K562 (cell line): ENCODE measurements around the gene CSNK1A1. TPM values are rescaled to one million over a fixed set of nuclear protein-coding genes. Genes with fewer than 3 reads are reported as not detected.
"Not testable (repeated sequence)": the region's sequence is repeated elsewhere in the genome, so short reads cannot be mapped to it uniquely, and the experiment has no call there.

ENCODE experiments used
- ATAC-seq: fragments of 200-7000 bp; cut with Tn5 transposase; 3 replicates; pipeline ENCODE4 v1.9.1; 2020; ENCODE audit warnings: moderate library complexity
- BruUV-seq: library from RNA; stranded (reverse); fragments of 400-500 nt; replicated peaks from 2 replicates; lab custom pipeline; 2021; lab: Mats Ljungman, UMichigan
- CTCF ChIA-PET: fragments of 300-600 bp; formaldehyde crosslinking; extraction: SDS; loops from one replicate; lab custom pipeline; 2021; ENCODE audit warnings: low intra/inter-chr PET ratio; lab: Yijun Ruan, JAX
- POLR2A ChIA-PET: fragments of 300-600, 350-650 bp; sonication (Branson Sonifier 250); formaldehyde crosslinking; extraction: SDS; loops from one replicate; lab custom pipeline; 2021; ENCODE audit warnings: antibody characterized with exemption, inconsistent platforms; lab: Yijun Ruan, JAX
- DNase-seq, 4 experiments: peaks; one replicate each; pipeline versions ENCODE4 v3.0.0 to v3.0.0-alpha.2; 2011 to 2018; ENCODE audit warnings: low spot score in 3 of 4, mixed read lengths in 3 of 4; ENCODE audit errors: extremely low read depth in 1 of 4
- FAIRE-seq: peaks from 2 replicates; lab custom pipeline; 2011; peaks lifted over from hg19 to GRCh38; lab: Jason Lieb, UNC
- H2AFZ ChIP-seq: 2 replicates; pipeline ENCODE4 v1.6.0; 2011; ENCODE audit warnings: low read depth, low read length, control low read depth, inconsistent platforms
- H3K27ac ChIP-seq: fragments of 200-600 bp; 3 replicates; pipeline ENCODE4 v1.8.0; 2011; ENCODE audit warnings: low read depth, mild to moderate bottlenecking, control low read depth, inconsistent platforms, low read length, moderate library complexity, mixed read lengths; ENCODE audit errors: extremely low read depth
- H3K27me3 ChIP-seq, 2 experiments: fragments of 300-600 bp in 1 of 2; 2 replicates in 1 of 2; 3 replicates in 1 of 2; pipeline versions ENCODE4 v1.6.0 to v1.8.0; 2011; ENCODE audit warnings: inconsistent platforms in 2 of 2, low read length in 2 of 2, mild to moderate bottlenecking in 1 of 2, mixed read lengths in 1 of 2, moderate library complexity in 1 of 2; ENCODE audit not compliant: control insufficient read depth in 2 of 2, insufficient read depth in 2 of 2
- H3K36me3 ChIP-seq: fragments of 300-600 bp; 3 replicates; pipeline ENCODE4 v1.8.0; 2011; ENCODE audit warnings: mild to moderate bottlenecking, low read length, inconsistent platforms; ENCODE audit not compliant: control insufficient read depth, insufficient read depth
- H3K4me1 ChIP-seq, 2 experiments: fragments of 200-600 bp in 1 of 2; replicated peaks in 1 of 2; 2 replicates in 1 of 2; 3 replicates in 1 of 2; pipeline versions ENCODE4 v1.5.1 to v1.8.0; 2011; ENCODE audit warnings: inconsistent platforms in 2 of 2, low read length in 2 of 2, mild to moderate bottlenecking in 1 of 2, mixed read lengths in 1 of 2, moderate library complexity in 1 of 2; ENCODE audit not compliant: control insufficient read depth in 2 of 2, insufficient read depth in 2 of 2
- H3K4me2 ChIP-seq: 2 replicates; pipeline ENCODE4 v1.6.1; 2011; ENCODE audit warnings: low read length, control low read depth, inconsistent platforms, mixed read lengths; ENCODE audit not compliant: insufficient read depth
- H3K4me3 ChIP-seq: fragments of 200-600 bp; sonication (generic), shearing (Covaris generic); 2 replicates; pipeline ENCODE4 v1.5.1; 2016; ENCODE audit warnings: control low read depth, inconsistent platforms
- H3K79me2 ChIP-seq: fragments of 200-600 bp; 3 replicates; pipeline ENCODE4 v1.8.0; 2011; ENCODE audit warnings: low read length, inconsistent platforms; ENCODE audit not compliant: control insufficient read depth, insufficient read depth
- H3K9ac ChIP-seq, 2 experiments: 2 replicates each; pipeline versions ENCODE4 v1.6.0 to v1.6.1; 2011; ENCODE audit warnings: low read depth in 2 of 2, low read length in 2 of 2, control low read depth in 1 of 2, inconsistent platforms in 1 of 2, mild to moderate bottlenecking in 1 of 2, mixed read lengths in 1 of 2; ENCODE audit not compliant: insufficient read depth in 1 of 2
- H3K9me1 ChIP-seq: one replicate; pipeline ENCODE4 v1.6.0; 2011; ENCODE audit warnings: inconsistent platforms, mild to moderate bottlenecking, low read length, moderate library complexity; ENCODE audit not compliant: control insufficient read depth, insufficient read depth
- H3K9me3 ChIP-seq: replicated peaks from 2 replicates; pipeline ENCODE4 v1.5.1; 2011; ENCODE audit warnings: low read depth, low read length, inconsistent platforms; ENCODE audit not compliant: control insufficient read depth, insufficient read depth
- H4K20me1 ChIP-seq: replicated peaks from 2 replicates; pipeline ENCODE4 v1.6.1; 2011; ENCODE audit warnings: low read length, inconsistent platforms, mixed read lengths; ENCODE audit not compliant: control insufficient read depth, insufficient read depth
- ATF7 ChIP-seq: fragments of 450-650 bp; IDR thresholded peaks from 2 replicates; pipeline ENCODE4 v1.7.1; 2014; ENCODE audit warnings: mild to moderate bottlenecking, moderate library complexity
- MCM5 ChIP-seq: fragments of 450-650 bp; IDR thresholded peaks from 2 replicates; pipeline ENCODE4 v1.6.1; 2016; ENCODE audit warnings: low read depth
- MITF ChIP-seq: IDR thresholded peaks from 2 replicates; pipeline ENCODE4 v1.6.1; 2014; ENCODE audit warnings: antibody characterized with exemption
- NFRKB ChIP-seq: fragments of 450-650 bp; IDR thresholded peaks from 2 replicates; pipeline ENCODE4 v1.6.1; 2016; ENCODE audit warnings: low read depth
- RBM25 ChIP-seq: fragments of 200-400 bp; formaldehyde crosslinking; IDR thresholded peaks from 2 replicates; pipeline ENCODE4 v1.6.1; 2018; ENCODE audit warnings: low read length, low read depth, moderate library complexity; ENCODE audit not compliant: severe bottlenecking
- SMAD1 ChIP-seq: fragments of 150-350 bp; IDR thresholded peaks from 2 replicates; pipeline ENCODE4 v1.6.1; 2014; ENCODE audit warnings: low read length, low read depth; ENCODE audit not compliant: partially characterized antibody
- SPI1 ChIP-seq: IDR thresholded peaks from 2 replicates; pipeline ENCODE4 v1.6.1; 2011; ENCODE audit warnings: low read depth, low read length, control low read depth, borderline replicate concordance
- TSHZ1 ChIP-seq: fragments of 250-450 bp; sonication (Bioruptor Pico); IDR thresholded peaks from 2 replicates; pipeline ENCODE4 v1.4.0; 2020; ENCODE audit warnings: mild to moderate bottlenecking, moderate library complexity
- ZNF449 ChIP-seq: fragments of 250-450 bp; sonication (Bioruptor Pico); IDR thresholded peaks from 2 replicates; pipeline ENCODE4 v1.8.0; 2022; ENCODE audit warnings: moderate library complexity, mild to moderate bottlenecking, inconsistent platforms
- ZNF561 ChIP-seq: fragments of 450-650 bp; formaldehyde crosslinking; conservative IDR thresholded peaks from 2 replicates; pipeline ENCODE4 v1.4.0; 2020; ENCODE audit warnings: mild to moderate bottlenecking, moderate library complexity
- ZNF717 ChIP-seq: fragments of 250-450 bp; sonication (Bioruptor Pico); IDR thresholded peaks from 2 replicates; pipeline ENCODE4 v1.5.0; 2021
- WGBS: fragments of 100-300 bp; shearing (Covaris generic); methylation state at CpG from one replicate; pipeline ENCODE4 v1.1.6; 2016; ENCODE audit warnings: low coverage, mixed read lengths; ENCODE audit not compliant: insufficient coverage; ENCODE audit errors: missing lambda C conversion rate; 5-methylcytosine and 5-hydroxymethylcytosine counted together
- in situ Hi-C: fragments of 300-500 bp; cut with MboI; formaldehyde crosslinking; loops from 4 replicates; pipeline ENCODE4 v1.15.0; 2018; ENCODE audit warnings: inconsistent platforms, mixed read lengths
- intact Hi-C: fragments of 100-400 bp; cut with micrococcal nuclease; formaldehyde crosslinking; loops from 2 replicates; pipeline ENCODE4 v1.14.2; 2022
- polyA plus RNA-seq, 8 experiments: library from polyadenylated mRNA; depleted of rRNA in 4 of 8; stranded (reverse) in 5 of 8; unstranded in 3 of 8; fragments of >200 nt; fragmentation: Nextera tagmentation in 2 of 8; fragmentation: Illumina TruSeq in 1 of 8; extraction: Ambion mirVana in 2 of 8; extraction: Trizol in 1 of 8; gene quantifications; 2 replicates each; pipeline versions ENCODE4 v1.2.1 to v1.2.3, GENCODE V29; 2011 to 2014; ENCODE audit warnings: inconsistent platforms in 1 of 8, missing spikeins in 1 of 8
- total RNA-seq, 7 experiments: library from RNA; depleted of rRNA in 6 of 7; stranded (reverse); fragments of >200 nt in 6 of 7; fragmentation: Illumina TruSeq in 2 of 7; extraction: Trizol in 2 of 7; gene quantifications; 2 replicates each; pipeline versions ENCODE4 v1.2.1 to v1.2.3, GENCODE V29; 2011 to 2021; ENCODE audit warnings: low replicate concordance in 1 of 7

Gene CSNK1A1
- total and polyA plus RNA-seq, 9 of the 15 experiments (the other 6 are each of a cell fraction or from before 2014, with no cell fraction given) = 49.1 to 196 (median 154) TPM

- not testable (repeated sequence) for BruUV-seq, FAIRE-seq
These were observed 89.3 kb downstream of the CSNK1A1 start for GRCh38 chr5:149461907-149462306.

GRCh38 chr5:149459891-149460290 lies 91.3 kb downstream of the CSNK1A1 start:
- Histone ChIP-seq H4K20me1 (no peaks in the 10 kb centered on the region), H3K9me1 (peaks cover 4% of the 10 kb centered on the region), H3K79me2 (no peaks in the 10 kb centered on the region), H3K4me1 (peaks cover 30 to 32% of the 10 kb centered on the region in 2 experiments), H3K9me3 (no peaks in the 10 kb centered on the region), H3K27me3 (no peaks in the 10 kb centered on the region), H3K4me3 (no peak overlapping the region), H3K9ac (no peak overlapping the region), H2AFZ (no peak overlapping the region), H3K27ac (no peak overlapping the region), H3K4me2 (no peak overlapping the region), H3K36me3 (no peaks in the 10 kb centered on the region)
- no TSS peak for BruUV-seq
- FAIRE-seq = no peak
- WGBS = 83% methylated on average over 4 of the region's 5 CpGs
- DNase-seq = no peak
- intact Hi-C loops (loop anchor here (10.0 kb wide), 1 partner anchor 345 kb away; no protein-coding TSS in a partner anchor), in situ Hi-C loops (no loop called here)
- ChIA-PET CTCF (no interaction called here), POLR2A (no interaction called here)
- ATAC-seq = no peak
- TF ChIP-seq SMAD1 = no peak
- TF ChIP-seq ATF7 = no peak
- TF ChIP-seq TSHZ1 (CRISPR knock-in tag) = no peak
- no peak for TF ChIP-seq MITF
- TF ChIP-seq MCM5 = no peak
- no peak for TF ChIP-seq ZNF561
- no peak for TF ChIP-seq ZNF717
- no peak for TF ChIP-seq NFRKB
- no peak for TF ChIP-seq ZNF449 (CRISPR knock-in tag)

More at GRCh38 chr5:149461907-149462306, 89.3 kb downstream of the CSNK1A1 start:
- not testable (repeated sequence) for DNase-seq, H2AFZ ChIP-seq, H3K27me3 ChIP-seq, H3K4me3 ChIP-seq
- 79% methylated on average over 5 of the region's 6 CpGs for WGBS
- peak; percentile 22 for TF ChIP-seq RBM25
- peak; percentile 76 for TF ChIP-seq SPI1
- TF ChIP-seq, all 486 proteins: peak for 2; not testable (repeated sequence) for 484
- H3K27ac ChIP-seq, H3K79me2 ChIP-seq, CTCF ChIA-PET, H3K9me1 ChIP-seq, H3K36me3 ChIP-seq, H3K9me3 ChIP-seq, H3K4me2 ChIP-seq, ATAC-seq, POLR2A ChIA-PET, H3K9ac ChIP-seq, H4K20me1 ChIP-seq, in situ Hi-C loops, intact Hi-C loops: not testable (repeated sequence)
- peaks cover 28 to 29% of the 10 kb centered on the region in 2 experiments for H3K4me1 ChIP-seq
